HS-5 (cell line): ENCODE data around the gene SLC6A9.
A peak's percentile ranks its signal among the peaks of the same experiment; 100 is the strongest.

Experiments
- DNase-seq: peaks from one replicate; pipeline ENCODE4 v3.0.0-alpha.2; 2012; ENCODE audit warnings: low read depth

The SLC6A9 gene

DNA sequence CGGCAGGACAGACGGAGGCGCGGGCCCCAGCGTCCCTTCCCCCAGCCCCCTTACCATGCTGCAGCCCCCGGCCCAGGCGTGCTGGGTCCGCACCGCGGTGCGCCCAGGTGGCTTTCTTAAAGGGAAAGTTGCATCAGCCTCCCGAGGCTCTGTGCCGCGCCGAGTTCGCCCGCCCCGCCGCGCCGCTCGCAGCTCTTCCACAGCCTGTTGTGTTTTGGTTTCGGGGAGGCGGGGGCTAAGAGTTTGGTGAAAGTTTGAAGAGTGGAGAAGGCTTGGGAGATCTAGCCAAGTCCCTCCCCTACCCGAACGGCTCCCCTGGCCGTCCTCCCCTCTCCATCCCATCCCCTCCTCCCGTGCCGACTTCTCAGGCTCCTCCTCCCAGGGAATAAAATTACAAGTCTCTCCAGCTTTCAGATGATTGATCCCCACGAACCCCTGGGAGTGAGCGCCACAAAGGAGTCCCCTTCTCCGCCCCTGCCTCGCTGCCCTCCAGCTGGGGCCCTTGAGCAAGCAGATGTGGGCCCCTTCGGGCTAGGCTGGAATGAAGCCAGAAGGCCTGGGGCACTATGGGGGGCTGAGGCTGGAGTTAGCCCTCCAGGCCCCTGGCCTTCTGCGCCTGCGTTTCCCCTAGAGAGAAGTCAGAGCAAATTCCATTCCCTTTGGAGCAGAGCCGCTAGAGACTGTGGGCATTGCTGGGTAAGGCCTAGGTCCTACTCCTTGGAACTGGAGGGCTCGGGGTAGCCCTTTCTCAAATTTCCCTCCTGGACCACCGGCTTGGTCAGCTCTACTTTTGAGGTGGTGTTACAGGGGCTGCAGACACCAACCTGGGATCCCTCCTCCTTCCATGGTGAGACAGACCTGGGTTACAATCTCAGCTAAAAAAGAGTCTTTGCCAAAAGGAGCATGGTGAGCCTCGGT lies at the start of gene SLC6A9:
TSS of gene SLC6A9 (minus strand) at position 211 of the 918 bp plus-strand sequence. CDS start 7,185 bp downstream, outside the sequence.
- no peak for DNase-seq

DNA sequence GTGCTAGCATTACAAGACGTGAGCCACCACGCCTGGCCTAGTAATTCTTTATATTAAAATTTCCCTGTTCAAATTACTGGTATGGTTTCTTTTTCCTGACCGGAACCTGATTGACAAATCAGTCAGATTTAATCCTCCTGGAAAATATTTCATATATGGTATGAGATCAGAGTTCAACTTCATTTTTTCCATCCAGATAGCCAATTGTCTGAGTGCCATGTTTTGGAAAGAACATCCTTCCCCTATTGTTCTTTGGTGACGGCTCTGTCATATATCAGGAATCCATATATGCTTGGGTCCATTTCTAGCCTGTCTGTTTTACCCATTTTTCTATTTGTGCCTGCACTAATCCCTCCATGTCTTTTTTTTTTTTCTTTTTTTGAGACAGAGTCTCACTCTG lies 48.3 kb upstream of the SLC6A9 start:
- no peak for DNase-seq

DNA sequence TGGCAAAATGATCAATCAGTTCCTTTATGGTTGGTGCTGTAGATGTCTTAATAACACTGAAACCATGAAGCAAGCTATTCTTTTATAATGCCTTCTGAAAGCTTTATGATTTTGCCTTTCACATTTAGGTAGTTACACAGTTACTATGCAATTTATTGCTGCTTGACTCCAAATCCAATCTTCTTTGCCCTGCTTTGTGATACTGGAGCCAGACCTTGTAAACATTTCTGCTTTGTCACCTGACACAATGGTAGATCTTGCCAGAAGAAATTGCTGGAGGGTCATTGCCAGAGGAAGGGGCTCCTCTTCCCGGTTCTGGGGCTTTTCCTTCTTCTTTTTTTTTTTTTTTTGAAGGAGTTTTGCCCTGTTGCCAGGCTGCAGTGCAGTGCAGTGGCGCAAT lies 46.8 kb upstream of the SLC6A9 start:
- DNase-seq: no peak

DNA sequence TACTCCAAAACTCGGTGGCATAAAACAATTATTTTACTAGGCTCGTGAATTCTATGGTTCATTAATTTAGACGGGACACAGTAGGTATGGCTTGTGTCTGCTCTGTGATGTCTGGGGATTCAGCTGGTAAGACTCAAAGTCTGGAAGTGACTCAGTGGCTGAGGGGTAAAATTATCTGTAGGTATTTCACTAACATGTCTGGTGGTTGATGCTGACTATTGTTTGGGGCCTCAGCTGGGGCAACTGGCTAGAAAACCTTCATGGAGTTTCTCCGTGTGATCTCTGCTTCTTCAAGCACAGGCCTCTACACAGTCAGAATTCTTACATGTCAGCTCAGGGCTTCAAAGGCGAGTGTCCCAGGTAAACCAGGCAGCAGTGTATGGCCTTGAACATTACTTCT lies 46.2 kb upstream of the SLC6A9 start:
- no peak for DNase-seq

DNA sequence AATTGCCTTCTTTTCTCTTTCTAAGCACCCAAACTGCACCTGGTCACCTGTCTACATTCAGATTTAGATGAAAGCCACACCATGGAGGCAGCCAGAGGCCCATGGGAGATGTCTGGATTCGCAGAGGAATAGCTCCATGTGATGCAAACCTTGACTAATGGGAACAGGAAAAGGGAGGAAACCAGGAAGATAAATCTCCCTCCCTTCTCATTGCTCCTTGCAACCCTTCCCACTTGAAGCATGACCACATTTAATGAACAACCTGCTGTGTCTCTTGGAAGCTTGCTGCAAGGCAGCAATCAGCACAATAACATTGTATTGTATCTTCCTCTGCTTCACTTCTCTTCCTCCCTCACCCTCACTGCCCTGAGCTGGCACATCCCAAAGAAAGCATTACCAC lies 44.8 kb upstream of the SLC6A9 start:
- no peak for DNase-seq

DNA sequence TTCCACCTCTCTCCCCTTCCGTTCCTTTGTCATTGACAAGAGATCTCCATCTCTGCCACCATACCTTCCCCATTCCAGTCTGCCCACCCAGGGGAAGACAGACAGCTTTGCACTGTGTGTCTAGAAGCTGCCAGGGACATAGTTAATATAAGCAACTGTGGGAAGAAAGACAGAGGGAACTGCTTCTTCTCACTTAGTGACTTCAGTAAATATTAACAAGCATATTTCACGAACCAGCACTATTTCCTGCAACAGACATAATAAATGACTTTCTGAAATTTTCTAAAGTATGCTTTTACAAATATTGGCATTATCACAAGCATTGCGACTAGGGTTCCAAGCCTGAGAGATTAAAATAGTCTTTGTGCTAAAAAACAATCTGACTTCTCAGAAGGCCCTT lies 43.2 kb upstream of the SLC6A9 start:
- no peak for DNase-seq

DNA sequence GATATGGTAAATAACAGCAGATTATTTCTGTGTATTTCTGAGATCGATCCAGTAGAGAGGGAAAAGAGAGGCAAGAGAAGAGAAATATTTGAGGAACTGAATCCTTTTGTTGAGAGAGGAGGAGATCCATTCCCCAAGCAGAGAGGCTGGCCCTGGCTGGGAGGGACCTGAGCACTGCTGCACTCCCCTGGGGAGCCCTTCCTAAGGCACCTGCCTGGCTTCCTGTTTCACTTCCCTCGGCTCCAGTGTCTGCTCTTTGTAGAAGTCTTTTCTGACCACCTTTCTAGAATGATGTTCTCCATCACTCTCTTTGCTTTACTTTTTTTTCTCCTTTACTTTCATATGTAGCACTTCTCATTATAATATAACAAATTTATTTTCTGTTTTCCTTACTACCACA lies 42.3 kb upstream of the SLC6A9 start:
- no peak for DNase-seq

DNA sequence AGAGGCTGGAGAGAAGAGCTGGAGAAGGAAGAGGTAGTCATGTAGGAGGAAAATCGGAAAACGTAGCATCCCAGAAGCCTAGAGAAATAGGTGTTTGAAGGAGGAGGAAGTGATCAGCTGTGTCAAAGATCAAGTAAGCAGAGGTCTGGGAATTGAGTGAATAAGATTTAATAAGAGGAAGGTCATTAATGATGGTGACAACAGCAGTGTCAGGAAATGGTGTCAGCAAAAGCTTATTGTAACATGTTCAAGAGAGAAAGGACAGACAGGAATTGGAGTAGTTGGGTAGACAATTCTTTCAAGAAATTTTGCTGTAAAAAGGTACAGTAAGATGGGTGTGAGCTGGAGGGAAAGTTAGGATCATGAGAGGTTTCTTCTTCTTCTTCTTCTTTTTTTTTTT lies 41.6 kb upstream of the SLC6A9 start:
- DNase-seq: no peak

DNA sequence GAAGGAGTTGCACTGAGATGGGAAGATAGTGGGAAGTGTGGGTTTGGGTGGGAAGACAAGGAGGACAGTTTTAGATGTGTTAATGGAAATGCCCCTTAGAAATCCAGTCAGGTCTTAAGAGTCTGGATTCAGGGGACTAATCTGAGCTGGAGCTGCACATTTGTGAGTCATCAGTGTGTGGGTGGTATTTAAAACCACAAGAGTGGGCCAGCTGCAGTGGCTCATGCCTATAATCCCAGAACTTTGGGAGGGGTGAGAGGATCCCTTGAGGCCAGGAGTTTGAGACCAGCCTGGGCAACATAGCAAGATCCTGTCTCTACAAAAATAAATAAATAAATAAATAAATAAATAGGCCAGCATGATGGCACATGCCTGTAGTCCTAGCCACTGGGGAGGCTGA lies 40.9 kb upstream of the SLC6A9 start:
- DNase-seq: peak; percentile 63

DNA sequence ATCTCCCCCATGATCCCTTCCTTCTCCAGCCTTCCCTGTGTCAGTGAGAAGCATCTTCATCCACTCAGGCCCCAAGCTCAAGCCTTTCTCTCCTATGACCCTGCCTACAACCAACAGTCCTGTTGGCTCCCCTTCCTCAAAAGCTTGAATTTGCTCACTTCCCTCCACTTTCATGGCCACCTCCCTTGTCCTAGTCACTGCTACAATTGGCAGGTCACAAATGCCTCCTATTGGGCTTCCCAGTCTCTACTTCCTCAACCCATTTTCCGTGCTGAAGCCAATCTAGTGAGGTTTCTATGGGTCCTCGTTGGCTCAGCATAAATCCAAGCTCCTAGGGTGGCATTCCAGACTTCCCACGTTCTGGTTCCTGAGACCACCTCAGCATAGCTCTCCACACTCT lies 40.2 kb upstream of the SLC6A9 start:
- DNase-seq: no peak

DNA sequence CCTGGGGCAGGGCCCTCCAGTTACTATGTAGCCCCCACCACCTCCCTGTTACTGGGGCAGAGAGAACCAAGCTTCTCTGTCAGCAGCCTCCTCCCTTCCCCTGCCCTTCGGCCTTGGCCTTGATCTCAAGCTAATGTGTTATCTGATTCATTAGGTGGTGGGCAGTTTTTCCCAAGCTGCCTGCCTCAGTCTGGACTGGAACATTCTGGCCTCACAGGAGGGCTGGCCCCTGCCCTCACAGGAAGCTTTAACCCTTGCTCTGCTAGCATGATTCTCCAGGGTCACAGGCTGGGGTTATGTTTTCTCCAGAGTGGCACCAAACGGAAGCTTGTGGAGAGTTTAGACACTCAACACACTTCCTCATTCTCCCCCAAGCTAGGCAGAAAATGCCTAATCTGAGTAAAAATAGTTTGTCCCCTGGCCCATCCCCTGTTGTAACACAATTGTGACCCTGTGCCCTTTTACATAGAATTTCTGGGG lies 37.2 kb upstream of the SLC6A9 start:
- no peak for DNase-seq

DNA sequence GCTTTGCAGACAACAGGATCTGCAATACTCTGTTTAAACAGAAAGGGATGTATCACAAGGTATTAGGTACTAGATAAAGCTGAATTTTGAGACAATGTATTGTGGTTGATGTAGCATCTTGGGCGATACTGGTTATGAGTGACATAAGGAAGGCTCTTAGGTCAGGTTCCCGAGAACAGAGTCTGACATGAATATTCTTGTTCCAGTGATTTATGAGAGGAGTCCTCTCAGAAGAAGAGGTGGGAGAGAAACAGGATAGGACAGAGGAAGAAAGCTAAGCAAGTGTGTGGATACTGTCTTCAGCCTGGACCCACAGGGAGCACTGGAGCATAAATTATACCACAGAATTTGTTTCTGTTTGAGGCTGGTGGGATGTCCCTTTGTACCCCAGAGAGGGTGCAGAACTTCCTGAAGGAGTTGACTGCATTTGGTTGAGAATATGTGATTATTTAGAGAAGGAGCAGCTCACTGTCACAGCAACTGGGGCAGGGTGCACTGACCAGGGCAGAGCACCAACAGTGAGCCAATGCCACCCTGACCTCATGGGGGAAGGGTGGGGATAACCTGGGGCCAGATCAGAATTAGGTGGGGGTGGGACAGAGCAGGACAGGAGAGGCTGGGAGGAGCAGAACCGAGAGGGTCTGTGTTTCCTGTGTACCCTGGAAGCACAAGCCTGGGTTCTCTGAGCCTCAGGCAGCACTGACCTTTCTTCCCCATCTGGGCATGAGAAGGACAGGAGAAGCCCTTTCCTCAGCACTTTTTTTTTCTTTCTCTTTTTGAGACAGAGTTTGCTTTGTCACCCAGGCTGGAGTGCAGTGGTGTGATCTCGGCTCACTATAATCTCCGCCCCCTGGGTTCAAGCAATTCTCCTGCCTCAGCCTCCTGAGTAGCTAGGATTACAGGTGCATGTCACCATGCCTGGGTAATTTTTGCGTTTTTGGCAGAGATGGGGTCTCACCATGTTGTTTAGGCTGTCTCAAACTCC lies 36.3 kb upstream of the SLC6A9 start:
- DNase-seq: no peak

DNA sequence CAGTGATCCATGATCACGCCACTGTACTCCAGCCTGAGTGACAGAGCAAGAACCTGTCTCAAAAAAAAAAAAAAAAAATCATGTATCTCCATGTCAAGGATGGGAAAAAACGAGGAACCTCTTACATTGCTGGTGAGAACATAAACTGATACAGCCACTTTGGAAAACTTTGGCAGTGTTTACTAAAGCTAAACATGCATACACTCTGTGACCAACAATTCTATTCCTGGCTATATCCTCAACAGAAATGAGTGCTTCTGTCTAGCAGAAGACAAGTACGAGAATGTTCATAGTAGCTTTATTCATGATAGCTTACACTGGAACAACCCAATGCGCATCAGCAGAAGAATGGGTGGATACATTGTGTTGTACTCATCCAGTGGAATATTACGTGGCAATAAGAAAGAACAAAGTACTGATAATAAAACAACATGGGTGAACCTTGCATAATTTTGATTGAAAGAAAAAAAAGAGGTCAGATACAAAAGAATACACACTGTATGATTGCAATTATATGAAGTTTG lies 31.5 kb upstream of the SLC6A9 start:
- no peak for DNase-seq

DNA sequence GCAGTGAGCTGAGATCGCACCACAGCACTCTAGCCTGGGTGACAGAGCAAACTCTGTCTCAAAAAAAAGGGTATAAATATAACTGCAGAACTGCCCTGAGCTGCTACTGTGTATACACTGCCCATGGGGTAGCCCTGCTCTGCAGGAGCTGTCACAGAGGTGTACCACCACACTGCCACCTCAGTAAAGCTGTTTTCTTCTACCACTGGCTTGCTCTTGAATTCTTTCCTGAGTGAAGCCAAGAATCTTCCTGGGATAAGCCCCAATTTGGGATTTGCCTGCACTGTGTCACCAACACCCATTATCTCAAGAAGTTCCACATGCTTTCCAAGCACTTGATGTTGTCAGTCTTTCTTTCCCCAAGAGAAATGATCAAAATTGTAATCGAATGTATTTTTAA lies 30.6 kb upstream of the SLC6A9 start:
- no peak for DNase-seq

DNA sequence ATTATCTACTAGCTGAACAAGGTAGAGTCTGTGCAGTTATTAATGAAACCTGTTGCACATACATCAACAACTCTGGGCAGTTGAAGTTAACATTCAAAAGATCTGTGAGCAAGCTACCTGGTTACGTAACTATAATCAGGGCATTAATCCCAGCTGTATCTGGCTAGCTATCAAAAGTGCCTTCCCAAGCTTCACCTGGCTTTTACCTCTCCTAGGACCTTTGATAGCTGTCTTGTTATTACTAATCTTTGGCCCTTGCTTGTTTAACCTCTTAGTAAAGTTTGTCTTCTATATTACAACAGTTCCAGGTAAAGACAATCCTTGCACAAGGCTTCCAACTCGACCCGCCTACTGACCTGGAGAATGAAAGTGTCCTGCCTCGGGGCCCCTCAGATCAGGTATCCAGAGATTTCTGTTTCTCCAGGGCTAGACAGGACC lies 29.6 kb upstream of the SLC6A9 start:
- no peak for DNase-seq

DNA sequence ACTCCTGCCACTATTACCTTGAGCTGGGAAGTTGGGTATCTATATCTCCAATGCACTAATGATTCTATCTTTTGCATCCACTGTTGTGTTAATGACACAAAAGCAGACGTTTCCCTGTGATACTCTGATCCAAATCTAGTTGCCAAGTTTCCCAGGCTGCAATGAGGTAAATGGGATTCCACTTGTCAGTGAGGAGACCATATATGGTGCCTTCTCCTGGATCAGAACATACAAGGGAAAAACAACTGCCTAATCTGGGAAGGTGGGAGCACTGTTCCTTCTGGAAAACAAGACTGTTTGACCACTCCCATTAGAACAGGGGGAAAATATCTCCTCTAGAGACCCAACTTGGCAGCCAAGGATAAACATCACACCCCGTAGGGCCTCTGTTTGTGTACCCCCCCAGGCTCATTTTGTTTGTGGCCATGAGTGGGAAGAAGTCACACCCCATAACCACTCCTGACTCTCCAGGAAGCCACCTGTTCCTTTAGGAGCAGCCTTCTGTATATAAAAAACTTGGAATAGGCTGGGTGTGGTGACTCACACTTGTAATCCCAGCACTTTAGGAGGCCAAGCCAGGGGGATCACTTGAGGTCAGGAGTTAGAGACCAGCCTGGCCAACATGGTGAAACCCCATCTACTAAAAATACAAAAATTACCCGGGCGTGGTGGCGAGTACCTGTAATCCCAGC lies 28.5 kb upstream of the SLC6A9 start:
- no peak for DNase-seq

DNA sequence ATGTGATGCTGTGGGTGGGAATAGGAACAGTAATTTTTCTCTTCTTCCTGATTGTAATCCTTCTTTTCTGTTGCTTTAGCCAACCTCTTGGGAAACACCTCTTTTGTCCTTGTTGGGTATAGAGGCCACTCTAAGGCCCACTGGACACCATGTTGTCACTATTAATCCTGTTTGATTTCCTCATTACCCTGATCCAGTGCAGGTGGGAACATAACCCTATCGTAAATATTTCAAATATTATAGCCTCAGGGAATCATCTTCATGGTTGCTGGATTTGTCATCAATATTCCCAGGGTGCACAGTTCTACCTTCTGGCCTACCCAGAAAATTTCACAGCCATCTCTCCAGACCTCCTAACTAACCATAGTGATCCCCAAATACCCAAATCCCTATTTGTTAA lies 27.9 kb upstream of the SLC6A9 start:
- DNase-seq: no peak

DNA sequence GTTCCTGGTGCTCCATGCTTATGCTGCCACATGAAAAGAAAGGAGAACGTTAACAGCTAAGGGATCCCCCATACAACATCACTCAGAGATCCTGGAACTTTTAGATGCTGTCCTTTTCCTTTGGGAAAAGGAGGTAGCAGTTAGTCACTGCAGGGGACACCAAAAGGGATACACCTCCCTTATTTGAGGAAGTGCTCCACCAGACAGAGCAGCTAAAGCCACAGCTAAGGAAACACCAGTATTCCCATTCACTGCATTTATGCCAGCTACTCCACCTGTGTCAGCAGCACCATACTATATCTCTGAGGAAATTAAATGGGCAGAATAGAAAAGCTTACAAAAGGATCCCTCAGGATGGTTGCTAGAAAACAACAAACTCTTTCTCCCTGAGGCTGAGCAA lies 26.0 kb upstream of the SLC6A9 start:
- DNase-seq: no peak

DNA sequence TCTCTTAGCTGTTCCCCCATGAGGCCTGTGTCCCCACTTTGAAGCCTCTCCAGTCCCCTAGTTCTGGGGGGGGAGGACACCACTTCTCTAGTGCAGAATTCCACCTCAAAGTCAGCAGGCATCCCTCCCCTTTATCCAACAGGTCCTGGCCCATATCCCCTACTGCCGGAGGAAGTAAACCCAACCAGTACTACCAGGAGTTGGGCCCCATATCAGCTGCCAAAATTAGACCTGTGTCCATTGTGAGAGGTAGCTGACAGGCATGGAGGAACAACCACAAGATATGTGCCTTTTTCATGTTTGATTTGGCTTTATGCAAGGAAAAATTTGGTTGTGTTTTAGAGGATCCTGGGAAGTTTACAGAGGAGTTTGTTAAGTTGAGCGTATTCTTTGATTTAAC lies 22.1 kb upstream of the SLC6A9 start:
- no peak for DNase-seq

DNA sequence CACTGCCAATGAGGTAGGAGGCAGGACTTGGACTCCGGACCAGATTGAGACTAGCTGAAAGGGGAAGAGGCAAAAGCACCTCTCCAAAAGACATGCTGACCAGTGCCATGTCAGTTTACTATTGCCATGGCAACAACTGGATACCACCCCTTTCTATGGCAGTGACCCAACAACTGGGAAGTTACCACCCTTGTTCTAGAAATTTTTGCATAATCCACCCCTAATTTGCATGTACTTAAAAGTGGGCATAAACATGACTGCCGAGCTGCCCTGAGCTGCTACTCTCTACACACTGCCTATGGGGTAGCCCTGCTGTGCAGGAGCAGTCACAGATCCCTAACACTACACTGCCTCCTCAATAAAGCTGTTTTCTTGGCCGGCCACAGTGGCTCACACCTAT lies 19.0 kb upstream of the SLC6A9 start:
- DNase-seq: no peak

DNA sequence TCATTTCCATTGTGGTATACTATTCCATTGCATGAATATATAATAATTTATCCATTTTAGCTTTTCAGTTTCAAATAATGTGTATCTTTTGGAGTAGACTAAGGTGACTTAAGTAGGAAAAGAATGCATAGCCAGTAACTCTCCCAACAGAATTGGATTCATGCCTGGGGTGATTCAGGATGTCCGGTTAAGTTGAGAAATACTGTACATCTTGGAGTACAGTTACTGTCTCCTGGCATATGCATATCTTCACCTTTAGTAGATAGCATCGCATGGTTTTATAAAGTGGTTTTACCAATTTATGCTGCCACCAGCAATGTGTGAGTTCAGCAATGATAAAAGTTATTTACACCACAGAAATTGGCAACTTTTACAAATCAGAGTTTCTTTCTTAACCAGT lies 18.6 kb upstream of the SLC6A9 start:
- DNase-seq: peak; percentile 92
